GM10266 (cell line): ENCODE measurements around the gene APBA2.

ENCODE experiments used
- DNase-seq: peaks from one replicate; pipeline ENCODE4 v3.0.0; 2012; ENCODE audit errors: extremely low spot score
- TF ChIP-seq, protein P1 (sequence below): IDR thresholded peaks from 2 replicates; pipeline ENCODE4 v1.5.1; 2012; ENCODE audit warnings: mild to moderate bottlenecking, low read depth; ENCODE audit not compliant: control insufficient read depth, insufficient read depth; ENCODE audit errors: missing control alignments

APBA2 gene

DNA sequence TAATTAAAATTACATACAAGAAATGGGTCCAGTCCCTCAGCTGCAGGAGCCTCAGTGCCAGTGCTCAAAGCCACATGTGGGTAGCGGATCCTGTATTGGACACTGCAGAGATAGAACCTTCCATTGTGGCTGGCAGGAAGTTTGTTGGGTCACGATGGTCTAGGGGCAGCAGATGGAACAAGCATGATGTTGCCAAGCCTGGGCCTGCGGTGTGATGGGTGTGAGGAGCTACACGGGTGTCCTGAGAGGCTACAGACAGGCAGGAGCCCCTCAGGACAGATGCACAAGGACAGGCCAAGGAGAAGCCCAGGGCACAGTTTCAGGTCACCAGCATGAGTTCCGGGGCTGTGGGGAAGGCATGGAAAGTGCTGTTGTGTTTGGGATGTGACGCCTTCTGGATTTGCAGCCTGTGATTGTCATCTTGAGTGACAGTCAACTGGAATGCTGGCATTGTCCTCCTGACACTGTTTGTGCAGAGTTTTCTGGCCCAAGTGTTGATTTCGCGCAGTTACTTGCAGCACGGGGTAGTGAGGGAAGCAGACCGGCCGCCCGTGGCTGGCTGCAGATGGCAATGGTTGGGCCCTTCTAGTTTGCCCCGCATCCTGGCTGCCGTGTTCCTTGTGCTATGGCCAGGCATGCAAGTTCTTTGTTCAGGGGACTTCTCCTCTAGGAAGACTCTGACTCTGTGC, 206.7 kb downstream of the APBA2 start:
- TF ChIP-seq, protein P1, sequence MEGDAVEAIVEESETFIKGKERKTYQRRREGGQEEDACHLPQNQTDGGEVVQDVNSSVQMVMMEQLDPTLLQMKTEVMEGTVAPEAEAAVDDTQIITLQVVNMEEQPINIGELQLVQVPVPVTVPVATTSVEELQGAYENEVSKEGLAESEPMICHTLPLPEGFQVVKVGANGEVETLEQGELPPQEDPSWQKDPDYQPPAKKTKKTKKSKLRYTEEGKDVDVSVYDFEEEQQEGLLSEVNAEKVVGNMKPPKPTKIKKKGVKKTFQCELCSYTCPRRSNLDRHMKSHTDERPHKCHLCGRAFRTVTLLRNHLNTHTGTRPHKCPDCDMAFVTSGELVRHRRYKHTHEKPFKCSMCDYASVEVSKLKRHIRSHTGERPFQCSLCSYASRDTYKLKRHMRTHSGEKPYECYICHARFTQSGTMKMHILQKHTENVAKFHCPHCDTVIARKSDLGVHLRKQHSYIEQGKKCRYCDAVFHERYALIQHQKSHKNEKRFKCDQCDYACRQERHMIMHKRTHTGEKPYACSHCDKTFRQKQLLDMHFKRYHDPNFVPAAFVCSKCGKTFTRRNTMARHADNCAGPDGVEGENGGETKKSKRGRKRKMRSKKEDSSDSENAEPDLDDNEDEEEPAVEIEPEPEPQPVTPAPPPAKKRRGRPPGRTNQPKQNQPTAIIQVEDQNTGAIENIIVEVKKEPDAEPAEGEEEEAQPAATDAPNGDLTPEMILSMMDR = no peak
- no peak for DNase-seq

DNA sequence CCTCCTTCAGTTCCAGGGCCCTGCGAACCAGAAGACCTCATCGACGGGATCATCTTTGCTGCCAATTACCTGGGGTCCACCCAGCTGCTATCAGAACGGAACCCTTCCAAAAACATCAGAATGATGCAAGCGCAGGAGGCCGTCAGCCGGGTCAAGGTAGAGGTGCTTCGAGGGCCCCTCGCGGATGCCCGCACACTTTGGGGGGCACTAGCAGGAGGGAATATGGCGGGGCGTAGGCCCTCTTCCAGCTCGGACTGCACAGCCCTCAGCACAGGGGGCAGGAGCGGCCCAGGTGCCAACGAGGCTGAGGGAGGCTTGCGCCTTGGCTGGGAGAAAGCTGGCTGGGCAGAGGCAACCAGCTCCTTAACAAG, 207.3 kb downstream of the APBA2 start:
- no peak for DNase-seq
- TF ChIP-seq, protein P1 = no peak

- TF ChIP-seq, protein P1 = no peak
- no peak for DNase-seq
Observed at GRCh38 chr15:29093696-29094343, 208.0 kb downstream of the APBA2 start.

DNA sequence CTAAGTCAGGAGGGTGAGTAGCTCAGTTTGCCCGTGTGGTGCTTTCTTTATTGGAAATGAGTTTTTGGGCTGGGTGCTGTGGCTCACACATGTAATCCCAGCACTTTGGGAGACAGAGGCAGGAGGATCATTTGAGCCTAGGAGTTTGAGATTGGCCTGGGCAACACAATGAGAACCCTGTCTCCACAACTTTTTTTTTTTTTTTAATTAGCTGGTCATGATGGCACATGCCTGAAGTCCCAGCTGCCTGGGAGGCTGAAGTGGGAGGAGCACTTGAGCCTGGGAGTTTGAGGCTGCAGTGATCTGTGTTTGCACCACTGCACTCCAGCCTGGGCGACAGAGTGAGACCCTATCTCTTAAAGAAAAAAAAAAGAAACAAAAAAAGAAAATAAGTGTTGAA, 208.9 kb downstream of the APBA2 start:
- DNase-seq = no peak
- TF ChIP-seq, protein P1 = no peak

DNA sequence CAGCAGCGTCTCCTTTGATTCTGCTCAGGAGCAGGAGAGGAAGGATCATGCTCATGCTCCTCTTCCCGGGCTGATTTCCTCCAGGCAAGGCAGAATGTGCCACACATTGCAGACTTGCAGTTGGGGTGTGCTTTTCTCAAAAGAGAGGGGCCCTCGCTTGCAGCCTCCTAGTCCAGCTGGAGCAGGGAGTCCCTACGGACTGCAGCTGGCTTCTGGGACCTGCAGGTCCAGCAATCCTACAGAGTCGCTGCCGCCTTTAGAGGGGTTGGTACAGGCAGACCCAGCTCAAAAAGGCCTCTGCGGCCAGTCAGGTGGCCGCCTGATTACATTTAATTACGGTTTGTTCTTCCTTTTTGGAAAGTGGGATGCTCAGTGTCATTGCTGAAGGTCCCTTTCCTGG, 210.0 kb downstream of the APBA2 start:
- TF ChIP-seq, protein P1 = no peak
- no peak for DNase-seq

DNA sequence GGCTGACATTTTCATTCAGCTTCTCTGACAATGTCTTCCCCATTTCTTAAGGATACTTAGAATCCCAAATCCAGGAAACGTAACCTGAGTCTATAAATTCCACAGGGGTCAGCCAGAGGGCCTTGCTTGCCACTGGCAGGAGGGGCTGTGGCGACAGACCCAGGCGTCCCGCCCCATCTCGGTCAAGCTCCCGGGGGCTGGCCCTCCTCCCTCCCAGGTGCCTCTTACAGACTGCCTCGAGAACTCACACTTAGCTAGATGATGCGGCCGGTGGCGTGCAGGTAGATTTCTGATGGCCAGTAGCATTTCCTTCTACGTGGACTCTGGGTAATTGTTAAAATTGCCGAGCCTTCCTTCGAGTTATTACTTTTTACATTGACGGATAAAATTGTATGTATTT, 211.4 kb downstream of the APBA2 start:
- TF ChIP-seq, protein P1 = no peak

GRCh38 chr15:29097971-29098370, 212.2 kb downstream of the APBA2 start:
- TF ChIP-seq, protein P1 = no peak
- no peak for DNase-seq

More for the DNA sequence above, 211.4 kb downstream of the APBA2 start:
- DNase-seq = no peak
